ENCODE measurements around the gene L1CAM. TPM values are rescaled to one million over a fixed set of nuclear protein-coding genes. Genes with fewer than 3 reads are reported as not detected.

The L1CAM gene
- total RNA-seq, 1 experiment from 2014 or later, result 0.64 TPM

DNA sequence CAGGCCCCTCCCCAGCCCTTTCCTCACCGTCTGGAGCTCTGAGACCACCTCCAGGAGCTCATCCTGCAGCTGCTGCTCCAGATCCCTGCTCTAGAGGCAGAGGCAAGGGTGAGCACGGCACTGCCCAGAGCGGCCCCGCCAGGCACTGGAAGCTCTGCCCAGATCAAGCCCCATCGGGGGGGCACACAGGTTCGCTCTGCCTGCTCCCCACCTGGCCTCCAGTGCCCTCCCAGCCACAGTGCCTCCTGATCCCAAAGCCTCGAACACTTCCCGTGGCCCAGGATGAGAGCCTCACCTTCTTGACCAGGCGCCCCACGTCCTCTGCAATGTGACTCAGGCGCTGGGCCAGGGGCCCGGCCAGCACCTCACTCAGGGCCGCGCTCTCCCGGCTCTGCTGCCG, 35.1 kb upstream of the L1CAM start:
- peaks cover 15% of the 10 kb centered on the region for H3K4me1 ChIP-seq (ENCODE audit: insufficient read depth, low read length, poor library complexity, severe bottlenecking)
- DNase-seq (ENCODE audit: low spot score), result no peak

DNA sequence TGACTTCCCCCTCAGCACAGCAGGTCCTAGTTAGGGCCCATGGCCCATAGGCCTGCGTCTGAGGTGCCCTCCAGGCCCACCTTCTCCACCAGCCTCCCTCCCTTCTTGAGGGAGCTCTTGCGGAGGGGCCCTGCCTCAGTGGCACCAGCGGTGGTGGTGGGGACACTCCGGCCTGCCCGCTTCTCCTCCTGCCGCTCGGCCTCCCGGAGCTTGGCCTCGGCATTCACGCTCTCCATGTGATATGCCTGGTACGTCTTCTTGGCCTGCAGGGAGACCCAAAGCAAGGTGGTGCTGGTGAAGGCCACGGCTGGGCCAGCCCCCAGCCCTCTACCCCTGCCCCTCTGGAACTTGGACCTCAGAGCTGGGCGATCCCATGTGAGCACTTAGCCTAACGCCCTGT, 34.6 kb upstream of the L1CAM start:
- H3K9me3 ChIP-seq (ENCODE audit: low read depth, low read length, poor library complexity, severe bottlenecking), result no peaks in the 10 kb centered on the region
- TF ChIP-seq, protein P1, sequence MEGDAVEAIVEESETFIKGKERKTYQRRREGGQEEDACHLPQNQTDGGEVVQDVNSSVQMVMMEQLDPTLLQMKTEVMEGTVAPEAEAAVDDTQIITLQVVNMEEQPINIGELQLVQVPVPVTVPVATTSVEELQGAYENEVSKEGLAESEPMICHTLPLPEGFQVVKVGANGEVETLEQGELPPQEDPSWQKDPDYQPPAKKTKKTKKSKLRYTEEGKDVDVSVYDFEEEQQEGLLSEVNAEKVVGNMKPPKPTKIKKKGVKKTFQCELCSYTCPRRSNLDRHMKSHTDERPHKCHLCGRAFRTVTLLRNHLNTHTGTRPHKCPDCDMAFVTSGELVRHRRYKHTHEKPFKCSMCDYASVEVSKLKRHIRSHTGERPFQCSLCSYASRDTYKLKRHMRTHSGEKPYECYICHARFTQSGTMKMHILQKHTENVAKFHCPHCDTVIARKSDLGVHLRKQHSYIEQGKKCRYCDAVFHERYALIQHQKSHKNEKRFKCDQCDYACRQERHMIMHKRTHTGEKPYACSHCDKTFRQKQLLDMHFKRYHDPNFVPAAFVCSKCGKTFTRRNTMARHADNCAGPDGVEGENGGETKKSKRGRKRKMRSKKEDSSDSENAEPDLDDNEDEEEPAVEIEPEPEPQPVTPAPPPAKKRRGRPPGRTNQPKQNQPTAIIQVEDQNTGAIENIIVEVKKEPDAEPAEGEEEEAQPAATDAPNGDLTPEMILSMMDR (conservative IDR thresholded peaks at IDR 0.05; ENCODE audit: low read depth, low read length), result no peak
- TF ChIP-seq EZH2 (IDR thresholded peaks at IDR 0.05; ENCODE audit: borderline replicate concordance, low read depth, low read length, poor library complexity, severe bottlenecking), result no peak
- no peak overlapping the region for H3K27ac ChIP-seq (ENCODE audit: low read depth, low read length, poor library complexity, severe bottlenecking)
- CTCF ChIA-PET, result no interaction called here
- H3K4me3 ChIP-seq (ENCODE audit: low read depth, low read length, poor library complexity, severe bottlenecking), result no peak overlapping the region
- no peak for DNase-seq (ENCODE audit: low spot score)
- POLR2A ChIA-PET (ENCODE audit: low non-redundant PET), result no interaction called here
- intact Hi-C loops (cut with micrococcal nuclease; ENCODE audit: unreplicated experiment), result no loop called here
- no peaks in the 10 kb centered on the region for H3K36me3 ChIP-seq (ENCODE audit: insufficient read depth, low read length, poor library complexity, severe bottlenecking)
- H3K27me3 ChIP-seq (replicated peaks; ENCODE audit: insufficient read depth, low read depth, low read length, poor library complexity), result no peaks in the 10 kb centered on the region
- peaks cover 13% of the 10 kb centered on the region for H3K4me1 ChIP-seq (ENCODE audit: insufficient read depth, low read length, poor library complexity, severe bottlenecking)
- BruUV-seq (replicated peaks), result no TSS peak

More for the DNA sequence above, 35.1 kb upstream of the L1CAM start:
- TF ChIP-seq EZH2 (IDR thresholded peaks at IDR 0.05; ENCODE audit: borderline replicate concordance, low read depth, low read length, poor library complexity, severe bottlenecking), result no peak
- TF ChIP-seq, protein P1 (conservative IDR thresholded peaks at IDR 0.05; ENCODE audit: low read depth, low read length), result no peak
- no peak overlapping the region for H3K27ac ChIP-seq (ENCODE audit: low read depth, low read length, poor library complexity, severe bottlenecking)
- POLR2A ChIA-PET (ENCODE audit: low non-redundant PET), result no interaction called here
- H3K4me3 ChIP-seq (ENCODE audit: low read depth, low read length, poor library complexity, severe bottlenecking), result no peak overlapping the region
- no TSS peak for BruUV-seq (replicated peaks)
- no peaks in the 10 kb centered on the region for H3K27me3 ChIP-seq (replicated peaks; ENCODE audit: insufficient read depth, low read depth, low read length, poor library complexity)
- CTCF ChIA-PET, result no interaction called here
- intact Hi-C loops (cut with micrococcal nuclease; ENCODE audit: unreplicated experiment), result no loop called here
- no peaks in the 10 kb centered on the region for H3K36me3 ChIP-seq (ENCODE audit: insufficient read depth, low read length, poor library complexity, severe bottlenecking)
- no peaks in the 10 kb centered on the region for H3K9me3 ChIP-seq (ENCODE audit: low read depth, low read length, poor library complexity, severe bottlenecking)

DNA sequence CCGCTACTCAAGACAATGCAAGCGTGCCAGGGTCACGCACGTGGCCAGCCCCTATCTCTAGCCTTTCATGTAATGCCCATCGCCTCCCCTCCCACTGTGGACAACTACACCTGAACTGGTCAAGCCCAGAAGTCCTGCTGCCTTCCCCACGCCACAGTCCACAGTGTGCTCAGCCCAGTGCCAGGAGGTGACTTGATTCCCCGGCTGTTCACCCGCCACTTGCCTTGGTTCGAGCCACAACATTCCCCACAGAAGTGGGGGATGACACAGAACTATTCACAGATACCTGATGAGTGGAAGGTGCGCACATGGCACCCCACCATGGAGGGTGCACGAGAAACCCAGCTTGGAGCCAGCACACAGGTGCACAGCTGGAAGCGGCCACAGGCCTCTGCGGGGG, 33.3 kb upstream of the L1CAM start:
- H3K9me3 ChIP-seq (ENCODE audit: low read depth, low read length, poor library complexity, severe bottlenecking), result no peaks in the 10 kb centered on the region
- TF ChIP-seq, protein P1 (conservative IDR thresholded peaks at IDR 0.05; ENCODE audit: low read depth, low read length), result no peak
- no peak for TF ChIP-seq EZH2 (IDR thresholded peaks at IDR 0.05; ENCODE audit: borderline replicate concordance, low read depth, low read length, poor library complexity, severe bottlenecking)
- ChIA-PET CTCF (no interaction called here), POLR2A (ENCODE audit: low non-redundant PET) (no interaction called here)
- DNase-seq (ENCODE audit: low spot score), result no peak
- no peaks in the 10 kb centered on the region for H3K36me3 ChIP-seq (ENCODE audit: insufficient read depth, low read length, poor library complexity, severe bottlenecking)
- peaks cover under 1% of the 10 kb centered on the region for H3K4me1 ChIP-seq (ENCODE audit: insufficient read depth, low read length, poor library complexity, severe bottlenecking)
- no peaks in the 10 kb centered on the region for H3K27me3 ChIP-seq (replicated peaks; ENCODE audit: insufficient read depth, low read depth, low read length, poor library complexity)
- BruUV-seq (replicated peaks), result no TSS peak
- no peak overlapping the region for H3K4me3 ChIP-seq (ENCODE audit: low read depth, low read length, poor library complexity, severe bottlenecking)
- intact Hi-C loops (cut with micrococcal nuclease; ENCODE audit: unreplicated experiment), result no loop called here
- H3K27ac ChIP-seq (ENCODE audit: low read depth, low read length, poor library complexity, severe bottlenecking), result no peak overlapping the region

Data from A673 (cell line).